Neural progenitor cell (in vitro differentiated cells): ENCODE results near the gene SGCD. TPM values are rescaled to one million over a fixed set of nuclear protein-coding genes. Genes with fewer than 3 reads are reported as not detected.
A peak's percentile ranks its signal among the peaks of the same experiment; 100 is the strongest.

Experiments used
- DNase-seq: peaks from one replicate; pipeline ENCODE4 v3.0.0-alpha.2; 2016; ENCODE audit warnings: low spot score
- H2AFZ ChIP-seq: fragments of 200-600 bp; sonication (generic); replicated peaks from 2 replicates; pipeline ENCODE4 v1.6.1; 2016; ENCODE audit warnings: antibody characterized with exemption
- H3F3A ChIP-seq: fragments of 200-600 bp; sonication (generic); 2 replicates; pipeline ENCODE4 v1.6.1; 2016; ENCODE audit warnings: antibody characterized with exemption, low read depth
- H3K27ac ChIP-seq: fragments of 200-600 bp; sonication (generic); 2 replicates; pipeline ENCODE4 v1.5.1; 2016; ENCODE audit warnings: mild to moderate bottlenecking
- H3K27me3 ChIP-seq: fragments of 200-600 bp; sonication (generic); 2 replicates; pipeline ENCODE4 v1.6.1; 2016; ENCODE audit warnings: mild to moderate bottlenecking, moderate library complexity
- H3K36me3 ChIP-seq: fragments of 200-600 bp; sonication (generic); 2 replicates; pipeline ENCODE4 v1.5.1; 2016
- H3K4me1 ChIP-seq: fragments of 200-600 bp; sonication (generic); 2 replicates; pipeline ENCODE4 v1.6.1; 2016; ENCODE audit warnings: mixed run types
- H3K4me2 ChIP-seq: fragments of 200-600 bp; sonication (generic); 2 replicates; pipeline ENCODE4 v1.6.1; 2016
- H3K4me3 ChIP-seq: fragments of 200-600 bp; sonication (generic); 2 replicates; pipeline ENCODE4 v1.5.1; 2016
- H3K79me2 ChIP-seq: fragments of 200-600 bp; sonication (generic); 2 replicates; pipeline ENCODE4 v1.6.1; 2016; ENCODE audit warnings: low read depth
- H3K9ac ChIP-seq: fragments of 200-600 bp; sonication (generic); 2 replicates; pipeline ENCODE4 v1.6.1; 2016
- H3K9me3 ChIP-seq: fragments of 200-600 bp; sonication (generic); 2 replicates; pipeline ENCODE4 v1.5.1; 2016; ENCODE audit warnings: low read depth
- H4K20me1 ChIP-seq: fragments of 200-600 bp; sonication (generic); 2 replicates; pipeline ENCODE4 v1.6.1; 2016; ENCODE audit warnings: low read depth
- H3K27ac Mint-ChIP-seq: 3 replicates; pipeline ENCODE4 v1.8.0; 2021; ENCODE audit warnings: mixed read lengths
- H3K27me3 Mint-ChIP-seq: 2 replicates; pipeline ENCODE4 v1.8.0; 2022; ENCODE audit warnings: low read depth, mild to moderate bottlenecking, inconsistent platforms, moderate library complexity, mixed read lengths; ENCODE audit not compliant: insufficient read depth
- H3K36me3 Mint-ChIP-seq: 3 replicates; pipeline ENCODE4 v1.8.0; 2021; ENCODE audit warnings: mixed read lengths
- H3K4me1 Mint-ChIP-seq: 3 replicates; pipeline ENCODE4 v1.8.0; 2021; ENCODE audit warnings: mixed read lengths
- H3K4me3 Mint-ChIP-seq: 3 replicates; pipeline ENCODE4 v1.8.0; 2021; ENCODE audit warnings: mild to moderate bottlenecking, moderate library complexity, mixed read lengths
- H3K9me3 Mint-ChIP-seq: 3 replicates; pipeline ENCODE4 v1.8.0; 2020; ENCODE audit warnings: mixed read lengths
- EZH2 ChIP-seq: fragments of 200-600 bp; sonication (generic); IDR thresholded peaks from 2 replicates; pipeline ENCODE4 v1.6.1; 2017; ENCODE audit warnings: antibody characterized with exemption, mild to moderate bottlenecking, moderate library complexity
- EZH2phosphoT487 ChIP-seq: fragments of 200-600 bp; sonication (generic); IDR thresholded peaks from 2 replicates; pipeline ENCODE4 v1.6.1; 2017; ENCODE audit warnings: antibody characterized with exemption
- total RNA-seq: library from RNA; depleted of rRNA; stranded (reverse); fragments of >200 nt; gene quantifications from 2 replicates; pipeline ENCODE4 v1.2.3, GENCODE V29; 2015; ENCODE audit warnings: low replicate concordance
- TF ChIP-seq, protein P1 (sequence below): fragments of 200-600 bp; sonication (generic); IDR thresholded peaks from 2 replicates; pipeline ENCODE4 v1.5.1; 2017; ENCODE audit warnings: antibody characterized with exemption, mild to moderate bottlenecking

Gene SGCD
- total RNA-seq, 1 donor from 2014 or later = not detected

DNA sequence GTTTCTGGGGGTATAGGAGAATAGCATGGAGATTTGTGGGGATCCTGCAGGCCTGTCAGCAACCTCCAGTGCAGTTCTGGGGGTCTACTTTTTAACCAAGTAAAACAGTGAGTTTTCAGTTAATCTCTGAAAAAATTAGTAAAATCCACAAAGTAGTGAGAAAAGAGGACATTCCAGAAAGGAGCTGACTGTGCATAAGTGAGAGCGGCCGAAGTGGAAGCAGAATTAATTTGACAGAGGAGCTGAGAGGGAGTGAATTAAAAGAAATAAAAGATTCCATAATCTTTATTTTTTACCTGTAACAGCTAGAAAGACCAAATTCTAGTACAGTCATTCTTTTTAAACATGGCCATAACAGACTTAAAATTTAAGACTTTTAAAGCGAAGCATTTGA, 149.2 kb downstream of the SGCD start:
- Histone ChIP-seq H2AFZ (no peak overlapping the region), H3K27me3 (no peaks in the 10 kb centered on the region), H3K9ac (no peak overlapping the region), H3K4me2 (no peak overlapping the region), H3K9me3 (no peaks in the 10 kb centered on the region), H3K4me3 (no peak overlapping the region), H4K20me1 (no peaks in the 10 kb centered on the region), H3F3A (no peaks in the 10 kb centered on the region), H3K36me3 (no peaks in the 10 kb centered on the region), H3K27ac (no peak overlapping the region), H3K4me1 (peaks cover 11% of the 10 kb centered on the region), H3K79me2 (no peaks in the 10 kb centered on the region)
- H3K27ac Mint-ChIP-seq = peak overlapping the region; percentile 33
- peaks cover 33% of the 10 kb centered on the region for H3K4me1 Mint-ChIP-seq
- H3K27me3 Mint-ChIP-seq = peaks cover 10% of the 10 kb centered on the region
- no peaks in the 10 kb centered on the region for H3K9me3 Mint-ChIP-seq
- TF ChIP-seq EZH2phosphoT487 (no peak), EZH2 (no peak)
- TF ChIP-seq, protein P1, sequence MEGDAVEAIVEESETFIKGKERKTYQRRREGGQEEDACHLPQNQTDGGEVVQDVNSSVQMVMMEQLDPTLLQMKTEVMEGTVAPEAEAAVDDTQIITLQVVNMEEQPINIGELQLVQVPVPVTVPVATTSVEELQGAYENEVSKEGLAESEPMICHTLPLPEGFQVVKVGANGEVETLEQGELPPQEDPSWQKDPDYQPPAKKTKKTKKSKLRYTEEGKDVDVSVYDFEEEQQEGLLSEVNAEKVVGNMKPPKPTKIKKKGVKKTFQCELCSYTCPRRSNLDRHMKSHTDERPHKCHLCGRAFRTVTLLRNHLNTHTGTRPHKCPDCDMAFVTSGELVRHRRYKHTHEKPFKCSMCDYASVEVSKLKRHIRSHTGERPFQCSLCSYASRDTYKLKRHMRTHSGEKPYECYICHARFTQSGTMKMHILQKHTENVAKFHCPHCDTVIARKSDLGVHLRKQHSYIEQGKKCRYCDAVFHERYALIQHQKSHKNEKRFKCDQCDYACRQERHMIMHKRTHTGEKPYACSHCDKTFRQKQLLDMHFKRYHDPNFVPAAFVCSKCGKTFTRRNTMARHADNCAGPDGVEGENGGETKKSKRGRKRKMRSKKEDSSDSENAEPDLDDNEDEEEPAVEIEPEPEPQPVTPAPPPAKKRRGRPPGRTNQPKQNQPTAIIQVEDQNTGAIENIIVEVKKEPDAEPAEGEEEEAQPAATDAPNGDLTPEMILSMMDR = no peak
- no peak overlapping the region for H3K4me3 Mint-ChIP-seq
- DNase-seq = no peak
- no peaks in the 10 kb centered on the region for H3K36me3 Mint-ChIP-seq

DNA sequence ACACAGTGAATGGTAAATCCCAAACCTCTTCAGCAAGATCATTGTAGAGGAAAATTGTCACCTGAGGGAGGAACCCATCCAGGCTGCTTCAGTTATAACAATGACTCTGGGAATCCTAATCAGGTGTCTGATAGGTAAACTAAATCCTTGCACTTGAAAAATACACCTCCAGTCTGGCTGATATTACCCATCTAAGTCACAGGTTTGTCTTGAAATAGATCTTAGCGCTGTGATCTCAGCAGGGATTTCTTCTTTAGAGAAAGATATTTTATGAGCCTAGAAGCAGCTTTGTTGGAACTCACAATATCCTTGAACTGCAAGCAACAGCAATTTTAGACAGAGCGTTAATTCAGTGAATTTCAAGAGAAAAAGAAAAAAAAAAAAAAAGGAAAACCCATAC, 149.7 kb downstream of the SGCD start:
- H3K4me1 Mint-ChIP-seq = peaks cover 35% of the 10 kb centered on the region
- no peak overlapping the region for H3K4me3 Mint-ChIP-seq
- H3K4me3 ChIP-seq = no peak overlapping the region

DNA sequence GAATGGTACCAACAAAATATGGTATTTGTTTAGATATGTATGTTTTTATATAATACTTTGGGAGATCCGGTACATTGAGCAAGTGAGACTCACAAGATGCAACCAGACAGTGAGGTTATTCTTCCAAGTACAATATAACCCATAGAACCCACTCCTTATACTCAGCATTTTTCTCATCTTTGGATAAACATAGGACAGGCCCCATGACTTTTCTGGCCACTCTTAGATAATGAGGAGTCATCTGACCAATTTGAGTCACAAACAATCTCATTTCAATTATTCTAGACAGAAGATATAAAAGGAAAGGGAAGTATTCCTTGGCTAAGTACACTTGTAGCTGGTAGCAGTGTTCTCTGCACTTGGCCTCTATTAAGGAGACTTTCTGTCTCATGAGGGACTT, 150.2 kb downstream of the SGCD start:
- Histone ChIP-seq H3K4me2 (no peak overlapping the region), H3K36me3 (no peaks in the 10 kb centered on the region), H3K9me3 (no peaks in the 10 kb centered on the region), H3F3A (no peaks in the 10 kb centered on the region), H3K4me1 (peaks cover 11% of the 10 kb centered on the region), H4K20me1 (no peaks in the 10 kb centered on the region), H3K4me3 (no peak overlapping the region), H3K27me3 (no peaks in the 10 kb centered on the region), H3K9ac (no peak overlapping the region), H3K27ac (no peak overlapping the region), H3K79me2 (no peaks in the 10 kb centered on the region), H2AFZ (no peak overlapping the region)
- Mint-ChIP-seq H3K4me1 (peaks cover 35% of the 10 kb centered on the region), H3K4me3 (no peak overlapping the region), H3K36me3 (no peaks in the 10 kb centered on the region), H3K27me3 (peaks cover 10% of the 10 kb centered on the region), H3K27ac (no peak overlapping the region), H3K9me3 (no peaks in the 10 kb centered on the region)
- TF ChIP-seq, protein P1 = no peak
- TF ChIP-seq EZH2phosphoT487 (no peak), EZH2 (no peak)
- no peak for DNase-seq

More for the DNA sequence above, 149.7 kb downstream of the SGCD start:
- DNase-seq = no peak
- no peak overlapping the region for H3K27ac ChIP-seq
- no peak for TF ChIP-seq EZH2
- no peak for TF ChIP-seq EZH2phosphoT487
- TF ChIP-seq, protein P1 = no peak
- Mint-ChIP-seq H3K27ac (no peak overlapping the region), H3K27me3 (peaks cover 10% of the 10 kb centered on the region), H3K36me3 (no peaks in the 10 kb centered on the region), H3K9me3 (no peaks in the 10 kb centered on the region)
- H3K27me3 ChIP-seq = no peaks in the 10 kb centered on the region
- no peak overlapping the region for H3K9ac ChIP-seq
- no peak overlapping the region for H3K4me2 ChIP-seq
- no peaks in the 10 kb centered on the region for H3K36me3 ChIP-seq
- no peak overlapping the region for H2AFZ ChIP-seq
- H4K20me1 ChIP-seq = no peaks in the 10 kb centered on the region
- H3K9me3 ChIP-seq = no peaks in the 10 kb centered on the region
- peaks cover 11% of the 10 kb centered on the region for H3K4me1 ChIP-seq
- no peaks in the 10 kb centered on the region for H3F3A ChIP-seq
- H3K79me2 ChIP-seq = no peaks in the 10 kb centered on the region
